ENCODE results near the gene STOML3.

The STOML3 gene

GRCh38 chr13:39012608-39013007 lies 22.0 kb upstream of the STOML3 start:
- TF ChIP-seq CREB1 (IDR thresholded peaks at IDR 0.05; ENCODE audit: low read depth) (no peak), TCF12 (IDR thresholded peaks at IDR 0.05; ENCODE audit: low read depth) (no peak), FOXM1 (IDR thresholded peaks at IDR 0.05; ENCODE audit: borderline replicate concordance, low read depth) (no peak), YY1 (IDR thresholded peaks at IDR 0.05; ENCODE audit: low read depth) (no peak), EGR1 (IDR thresholded peaks at IDR 0.05) (no peak), ZBTB7A (IDR thresholded peaks at IDR 0.05; ENCODE audit: low read depth) (no peak), TAF1 (IDR thresholded peaks at IDR 0.05; ENCODE audit: low read depth) (no peak), TEAD4 (IDR thresholded peaks at IDR 0.05) (no peak), NFIC (IDR thresholded peaks at IDR 0.05) (no peak), CEBPB (IDR thresholded peaks at IDR 0.05) (no peak)

DNA sequence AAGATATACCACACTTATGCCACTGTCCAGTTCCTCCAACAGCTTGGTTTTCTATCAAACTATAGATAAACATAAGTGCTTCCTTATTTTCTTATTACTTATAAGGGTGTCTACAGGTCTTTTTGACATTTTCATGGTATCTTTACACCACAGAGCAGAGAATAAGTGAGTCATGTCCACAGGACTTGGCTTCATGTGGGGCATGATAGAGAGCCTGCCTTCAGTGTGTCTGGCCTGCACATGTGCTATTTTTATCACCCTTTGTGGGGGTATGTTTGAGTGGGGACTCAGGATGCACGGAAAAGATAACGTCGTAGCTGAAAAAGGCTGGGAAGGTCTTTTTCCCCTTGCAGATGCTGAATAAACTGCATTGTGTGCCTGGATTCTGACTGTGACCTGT lies 8.1 kb upstream of the STOML3 start:
- TF ChIP-seq CEBPB (IDR thresholded peaks at IDR 0.05), result no peak
- no peak for TF ChIP-seq NFIC (IDR thresholded peaks at IDR 0.05)
- TF ChIP-seq, protein P1, sequence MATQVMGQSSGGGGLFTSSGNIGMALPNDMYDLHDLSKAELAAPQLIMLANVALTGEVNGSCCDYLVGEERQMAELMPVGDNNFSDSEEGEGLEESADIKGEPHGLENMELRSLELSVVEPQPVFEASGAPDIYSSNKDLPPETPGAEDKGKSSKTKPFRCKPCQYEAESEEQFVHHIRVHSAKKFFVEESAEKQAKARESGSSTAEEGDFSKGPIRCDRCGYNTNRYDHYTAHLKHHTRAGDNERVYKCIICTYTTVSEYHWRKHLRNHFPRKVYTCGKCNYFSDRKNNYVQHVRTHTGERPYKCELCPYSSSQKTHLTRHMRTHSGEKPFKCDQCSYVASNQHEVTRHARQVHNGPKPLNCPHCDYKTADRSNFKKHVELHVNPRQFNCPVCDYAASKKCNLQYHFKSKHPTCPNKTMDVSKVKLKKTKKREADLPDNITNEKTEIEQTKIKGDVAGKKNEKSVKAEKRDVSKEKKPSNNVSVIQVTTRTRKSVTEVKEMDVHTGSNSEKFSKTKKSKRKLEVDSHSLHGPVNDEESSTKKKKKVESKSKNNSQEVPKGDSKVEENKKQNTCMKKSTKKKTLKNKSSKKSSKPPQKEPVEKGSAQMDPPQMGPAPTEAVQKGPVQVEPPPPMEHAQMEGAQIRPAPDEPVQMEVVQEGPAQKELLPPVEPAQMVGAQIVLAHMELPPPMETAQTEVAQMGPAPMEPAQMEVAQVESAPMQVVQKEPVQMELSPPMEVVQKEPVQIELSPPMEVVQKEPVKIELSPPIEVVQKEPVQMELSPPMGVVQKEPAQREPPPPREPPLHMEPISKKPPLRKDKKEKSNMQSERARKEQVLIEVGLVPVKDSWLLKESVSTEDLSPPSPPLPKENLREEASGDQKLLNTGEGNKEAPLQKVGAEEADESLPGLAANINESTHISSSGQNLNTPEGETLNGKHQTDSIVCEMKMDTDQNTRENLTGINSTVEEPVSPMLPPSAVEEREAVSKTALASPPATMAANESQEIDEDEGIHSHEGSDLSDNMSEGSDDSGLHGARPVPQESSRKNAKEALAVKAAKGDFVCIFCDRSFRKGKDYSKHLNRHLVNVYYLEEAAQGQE (IDR thresholded peaks at IDR 0.05; ENCODE audit: low read depth), result no peak
- TF ChIP-seq EGR1 (IDR thresholded peaks at IDR 0.05), result no peak
- TF ChIP-seq TAF1 (IDR thresholded peaks at IDR 0.05; ENCODE audit: low read depth), result no peak
- TF ChIP-seq MAX (IDR thresholded peaks at IDR 0.05), result no peak
- TF ChIP-seq CREB1 (IDR thresholded peaks at IDR 0.05; ENCODE audit: low read depth), result no peak
- no peak for TF ChIP-seq EP300 (IDR thresholded peaks at IDR 0.05; ENCODE audit: borderline replicate concordance)
- no peak for TF ChIP-seq TCF12 (IDR thresholded peaks at IDR 0.05; ENCODE audit: low read depth)
- TF ChIP-seq TEAD4 (IDR thresholded peaks at IDR 0.05), result no peak

GRCh38 chr13:38993381-38993780 lies 2.8 kb upstream of the STOML3 start:
- TF ChIP-seq RAD21 (IDR thresholded peaks at IDR 0.05; ENCODE audit: low read depth) (no peak), FOXM1 (IDR thresholded peaks at IDR 0.05; ENCODE audit: borderline replicate concordance, low read depth) (no peak), CREB1 (IDR thresholded peaks at IDR 0.05; ENCODE audit: low read depth) (no peak), TCF12 (IDR thresholded peaks at IDR 0.05; ENCODE audit: low read depth) (no peak), MAX (IDR thresholded peaks at IDR 0.05) (no peak), YY1 (IDR thresholded peaks at IDR 0.05; ENCODE audit: low read depth) (no peak), EP300 (IDR thresholded peaks at IDR 0.05; ENCODE audit: borderline replicate concordance) (no peak), EGR1 (IDR thresholded peaks at IDR 0.05) (no peak), ZBTB7A (IDR thresholded peaks at IDR 0.05; ENCODE audit: low read depth) (no peak), TEAD4 (IDR thresholded peaks at IDR 0.05) (no peak), USF1 (IDR thresholded peaks at IDR 0.05) (no peak), CEBPB (IDR thresholded peaks at IDR 0.05) (no peak), NFIC (IDR thresholded peaks at IDR 0.05) (no peak), TAF1 (IDR thresholded peaks at IDR 0.05; ENCODE audit: low read depth) (no peak)
- TF ChIP-seq, protein P1 (IDR thresholded peaks at IDR 0.05; ENCODE audit: low read depth), result no peak

- no peak for TF ChIP-seq ZBTB7A (IDR thresholded peaks at IDR 0.05; ENCODE audit: low read depth)
- TF ChIP-seq, protein P1 (IDR thresholded peaks at IDR 0.05; ENCODE audit: low read depth), result no peak
- TF ChIP-seq RAD21 (IDR thresholded peaks at IDR 0.05; ENCODE audit: low read depth), result no peak
- no peak for TF ChIP-seq CEBPB (IDR thresholded peaks at IDR 0.05)
- no peak for TF ChIP-seq EP300 (IDR thresholded peaks at IDR 0.05; ENCODE audit: borderline replicate concordance)
- no peak for TF ChIP-seq NFIC (IDR thresholded peaks at IDR 0.05)
- no peak for TF ChIP-seq EGR1 (IDR thresholded peaks at IDR 0.05)
- TF ChIP-seq USF1 (IDR thresholded peaks at IDR 0.05), result no peak
- no peak for TF ChIP-seq TAF1 (IDR thresholded peaks at IDR 0.05; ENCODE audit: low read depth)
- no peak for TF ChIP-seq TEAD4 (IDR thresholded peaks at IDR 0.05)
- no peak for TF ChIP-seq CREB1 (IDR thresholded peaks at IDR 0.05; ENCODE audit: low read depth)
- TF ChIP-seq YY1 (IDR thresholded peaks at IDR 0.05; ENCODE audit: low read depth), result no peak
- TF ChIP-seq TCF12 (IDR thresholded peaks at IDR 0.05; ENCODE audit: low read depth), result no peak
These were observed 9.5 kb downstream of the STOML3 start for GRCh38 chr13:38981096-38981495.
